Prostate gland (tissue), 2 donors: ENCODE measurements around the gene KCNK2.

ENCODE experiments used
- CTCF ChIP-seq, 4 experiments: fragments of 200-600 bp in 2 of 4; fragments of 450-650 bp in 2 of 4; sonication (generic) in 2 of 4; IDR thresholded peaks; 1 replicate in 3 of 4; 2 replicates in 1 of 4; pipeline ENCODE4 v1.5.1; 2016 to 2019; ENCODE audit warnings: antibody characterized with exemption in 4 of 4, mild to moderate bottlenecking in 2 of 4, moderate library complexity in 2 of 4
- POLR2A ChIP-seq: fragments of 450-650 bp; IDR thresholded peaks from one replicate; pipeline ENCODE4 v1.6.1; 2016; ENCODE audit warnings: antibody characterized with exemption, mild to moderate bottlenecking
- POLR2AphosphoS5 ChIP-seq: sonication (generic); formaldehyde crosslinking; IDR thresholded peaks from one replicate; pipeline ENCODE4 v1.6.1; 2017; ENCODE audit warnings: antibody characterized with exemption

- no peak for TF ChIP-seq CTCF (IDR thresholded peaks at IDR 0.05)
- no peak for TF ChIP-seq POLR2A
- no peak for TF ChIP-seq POLR2AphosphoS5
Observed at GRCh38 chr1:215083383-215083961, 935 bp downstream of the KCNK2 start.
